ENCODE measurements around the gene DLG5. TPM values are rescaled to one million over a fixed set of nuclear protein-coding genes. Genes with fewer than 3 reads are reported as not detected.

The DLG5 gene
- polyA plus RNA-seq, 2 of the 4 experiments (the other 2 are of a cell fraction) = 17.0 to 30.9 TPM

- H3K9me3 ChIP-seq = no peaks in the 10 kb centered on the region
- H3K4me1 ChIP-seq = peaks cover 10% of the 10 kb centered on the region
- H3K27ac ChIP-seq = 0 out of 6 replicates have a peak overlapping the region, but pooled peaks of 1 of the 2 experiments have one; percentile 72
- TF ChIP-seq EHF (CRISPR knock-in tag; IDR thresholded peaks at IDR 0.05) (no peak), CEBPB (IDR thresholded peaks at IDR 0.05) (peak in 1 of 2 experiments; percentile 74; a peak in 3 of 4 replicates), RARB (CRISPR knock-in tag; IDR thresholded peaks at IDR 0.05) (no peak)
- DNase-seq (ENCODE audit: low read depth in 1 of 2, low spot score in 1 of 2) (no peak), ATAC-seq (no peak), FAIRE-seq (no peak)
- ChIA-PET CTCF (no interaction called here), POLR2A (no interaction called here)
- H3K4me2 ChIP-seq = no peak overlapping the region
- 78% methylated on average over 6 of the region's 6 CpGs for WGBS (ENCODE audit: missing lambda C conversion rate)
- no peak overlapping the region for H3K4me3 ChIP-seq
These were observed 98.2 kb downstream of the DLG5 start for GRCh38 chr10:77828377-77828776.

- Histone ChIP-seq H3K4me1 (peaks cover 10% of the 10 kb centered on the region), H3K9me3 (no peaks in the 10 kb centered on the region), H3K4me3 (no peak overlapping the region), H3K27ac (peak overlapping the region; percentile 54 to 72; a peak in 5 of 6 replicates), H3K4me2 (peak overlapping the region; percentile 21)
- ChIA-PET CTCF (no interaction called here), POLR2A (no interaction called here)
- ATAC-seq (peak in 1 of 2 experiments; percentile 37; a peak in 2 of 6 replicates), DNase-seq (ENCODE audit: low read depth in 1 of 2, low spot score in 1 of 2) (peak in 1 of 2 experiments; percentile 30), FAIRE-seq (no peak)
- 70% methylated on average over 9 of the region's 9 CpGs for WGBS (ENCODE audit: missing lambda C conversion rate)
- TF ChIP-seq SREBF2 (IDR thresholded peaks at IDR 0.05) (no peak), CHD2 (IDR thresholded peaks at IDR 0.05; ENCODE audit: low read length, partially characterized antibody) (no peak), HEYL (CRISPR knock-in tag; IDR thresholded peaks at IDR 0.05) (0 out of 2 replicates have a peak, but pooled peaks have one; percentile 41), ATOH8 (CRISPR knock-in tag; IDR thresholded peaks at IDR 0.05; ENCODE audit: low read depth) (no peak), FOSL2 (IDR thresholded peaks at IDR 0.05) (no peak), FOSL2 (CRISPR knock-in tag; IDR thresholded peaks at IDR 0.05) (0 out of 2 replicates have a peak, but pooled peaks have one; percentile 22), E2F6 (IDR thresholded peaks at IDR 0.05; ENCODE audit: borderline replicate concordance, low read depth) (no peak), JUNB (IDR thresholded peaks at IDR 0.05) (no peak), HOXB5 (CRISPR knock-in tag; IDR thresholded peaks at IDR 0.05) (no peak), MAZ (IDR thresholded peaks at IDR 0.05; ENCODE audit: borderline replicate concordance, low read depth, low read length) (no peak), JUN (IDR thresholded peaks at IDR 0.05) (no peak), PHF8 (IDR thresholded peaks at IDR 0.05; ENCODE audit: borderline replicate concordance, low read depth) (no peak), MAFK (IDR thresholded peaks at IDR 0.05; ENCODE audit: partially characterized antibody) (peak; percentile 88), EP300 (IDR thresholded peaks at IDR 0.05) (no peak), RAD21 (conservative IDR thresholded peaks at IDR 0.05 in 1 of 2, IDR thresholded peaks at IDR 0.05 in 1 of 2) (no peak), GATA3 (IDR thresholded peaks at IDR 0.05; ENCODE audit: borderline replicate concordance) (no peak), MYC (IDR thresholded peaks at IDR 0.05; ENCODE audit: borderline replicate concordance, low read length) (no peak), NFE2L2 (conservative IDR thresholded peaks at IDR 0.05; ENCODE audit: low read length) (peak; percentile 48; the same call in 1 of the 2 replicates), PBX3 (IDR thresholded peaks at IDR 0.05) (no peak), POLR2A (IDR thresholded peaks at IDR 0.05; ENCODE audit: low read length) (no peak), KDM1A (IDR thresholded peaks at IDR 0.05; ENCODE audit: low read depth) (no peak), ESRRA (IDR thresholded peaks at IDR 0.05; ENCODE audit: borderline replicate concordance, low read length) (no peak), CHD4 (IDR thresholded peaks at IDR 0.05; ENCODE audit: borderline replicate concordance) (no peak), ZSCAN20 (CRISPR knock-in tag; IDR thresholded peaks at IDR 0.05) (no peak), ELK1 (IDR thresholded peaks at IDR 0.05; ENCODE audit: low read depth, low read length) (no peak)
These were observed 99.2 kb downstream of the DLG5 start for GRCh38 chr10:77827366-77827765.

Data from A549 (cell line).